Gastroesophageal sphincter (tissue), 3 donors: ENCODE measurements around the gene CIZ1.

ENCODE experiments used
- POLR2AphosphoS5 ChIP-seq: sonication (generic); formaldehyde crosslinking; IDR thresholded peaks from one replicate; pipeline ENCODE4 v1.6.1; 2017; ENCODE audit warnings: antibody characterized with exemption
- TF ChIP-seq, protein P1 (sequence below), 4 experiments: fragments of 200-600 bp in 2 of 4; fragments of 450-650 bp in 2 of 4; sonication (generic) in 1 of 4; IDR thresholded peaks; one replicate each; pipeline ENCODE4 v1.5.1; 2017 to 2019; ENCODE audit warnings: antibody characterized with exemption in 4 of 4, mild to moderate bottlenecking in 2 of 4, moderate library complexity in 2 of 4

- TF ChIP-seq, protein P1, sequence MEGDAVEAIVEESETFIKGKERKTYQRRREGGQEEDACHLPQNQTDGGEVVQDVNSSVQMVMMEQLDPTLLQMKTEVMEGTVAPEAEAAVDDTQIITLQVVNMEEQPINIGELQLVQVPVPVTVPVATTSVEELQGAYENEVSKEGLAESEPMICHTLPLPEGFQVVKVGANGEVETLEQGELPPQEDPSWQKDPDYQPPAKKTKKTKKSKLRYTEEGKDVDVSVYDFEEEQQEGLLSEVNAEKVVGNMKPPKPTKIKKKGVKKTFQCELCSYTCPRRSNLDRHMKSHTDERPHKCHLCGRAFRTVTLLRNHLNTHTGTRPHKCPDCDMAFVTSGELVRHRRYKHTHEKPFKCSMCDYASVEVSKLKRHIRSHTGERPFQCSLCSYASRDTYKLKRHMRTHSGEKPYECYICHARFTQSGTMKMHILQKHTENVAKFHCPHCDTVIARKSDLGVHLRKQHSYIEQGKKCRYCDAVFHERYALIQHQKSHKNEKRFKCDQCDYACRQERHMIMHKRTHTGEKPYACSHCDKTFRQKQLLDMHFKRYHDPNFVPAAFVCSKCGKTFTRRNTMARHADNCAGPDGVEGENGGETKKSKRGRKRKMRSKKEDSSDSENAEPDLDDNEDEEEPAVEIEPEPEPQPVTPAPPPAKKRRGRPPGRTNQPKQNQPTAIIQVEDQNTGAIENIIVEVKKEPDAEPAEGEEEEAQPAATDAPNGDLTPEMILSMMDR (IDR thresholded peaks at IDR 0.05) = no peak
- TF ChIP-seq POLR2AphosphoS5 = no peak
Measured at GRCh38 chr9:128216781-128217553, 25.6 kb upstream of the CIZ1 start.
